Measurements from ENCODE around the gene USP5.

GRCh38 chr12:6847676-6848075 lies 4.3 kb upstream of the USP5 start:
- TF ChIP-seq CTCF (IDR thresholded peaks at IDR 0.05) (no peak), EP300 (IDR thresholded peaks at IDR 0.05) (no peak), POLR2AphosphoS5 (IDR thresholded peaks at IDR 0.05) (no peak), POLR2A (IDR thresholded peaks at IDR 0.05) (no peak)
